Thymus (tissue), 11 donors: ENCODE data around the gene ING3. TPM values are rescaled to one million over a fixed set of nuclear protein-coding genes. Genes with fewer than 3 reads are reported as not detected.
A peak's percentile ranks its signal among the peaks of the same experiment; 100 is the strongest.

Source experiments
- DNase-seq, 9 donors: peaks; one replicate each; pipeline ENCODE4 v3.0.0-alpha.2; 2013; ENCODE audit warnings: low spot score in 9 of 9, low read depth in 6 of 9, missing footprints in 1 of 9
- H3K27ac ChIP-seq, 2 donors: one replicate each; pipeline ENCODE4 v1.5.1; 2013; ENCODE audit warnings: control low read depth in 1 of 2, low read depth in 1 of 2, low read length in 1 of 2, mild to moderate bottlenecking in 1 of 2, moderate library complexity in 1 of 2
- H3K27me3 ChIP-seq, 2 donors: one replicate each; pipeline ENCODE4 v1.5.1; 2013; ENCODE audit warnings: low read length in 1 of 2; ENCODE audit not compliant: control insufficient read depth in 2 of 2, insufficient read depth in 1 of 2
- H3K36me3 ChIP-seq, 2 donors: one replicate each; pipeline ENCODE4 v1.5.1; 2013; ENCODE audit warnings: low read length in 1 of 2, mild to moderate bottlenecking in 1 of 2, moderate library complexity in 1 of 2; ENCODE audit not compliant: control insufficient read depth in 2 of 2, insufficient read depth in 2 of 2
- H3K4me1 ChIP-seq, 2 donors: one replicate each; pipeline ENCODE4 v1.5.1; 2013; ENCODE audit warnings: low read length in 2 of 2; ENCODE audit not compliant: control insufficient read depth in 2 of 2, insufficient read depth in 2 of 2
- H3K4me3 ChIP-seq, 2 donors: one replicate each; pipeline ENCODE4 v1.5.1; 2013; ENCODE audit warnings: low read length in 2 of 2, control low read depth in 1 of 2, mild to moderate bottlenecking in 1 of 2
- H3K9me3 ChIP-seq, 2 donors: one replicate each; pipeline ENCODE4 v1.5.1; 2013; ENCODE audit warnings: low read length in 1 of 2, mild to moderate bottlenecking in 1 of 2; ENCODE audit not compliant: control insufficient read depth in 2 of 2, insufficient read depth in 1 of 2
- WGBS: extraction: QIAGEN DNeasy Blood & Tissue Kit; methylation state at CpG from one replicate; pipeline ENCODE4 v1.1.7; 2013; 5-methylcytosine and 5-hydroxymethylcytosine counted together
- polyA plus RNA-seq: library from polyadenylated mRNA; stranded (reverse); fragments of 200-250 nt; gene quantifications from one replicate; pipeline ENCODE4 v1.2.3, GENCODE V29; 2013
- total RNA-seq: library from RNA; stranded (reverse); fragments of 120-200 nt; gene quantifications from one replicate; pipeline ENCODE4 v1.2.4, GENCODE V29; 2013
- donor health status: healthy.

ING3 gene
- total and polyA plus RNA-seq, 2 donors: 16.4 to 27.2 TPM

GRCh38 chr7:121015560-121015959, 65.0 kb downstream of the ING3 start:
- Histone ChIP-seq H3K27me3 (no peaks in the 10 kb centered on the region), H3K9me3 (no peaks in the 10 kb centered on the region), H3K4me1 (no peaks in the 10 kb centered on the region), H3K4me3 (no peak overlapping the region), H3K27ac (no peak overlapping the region), H3K36me3 (no peaks in the 10 kb centered on the region)
- DNase-seq: no peak
- WGBS: 97% methylated on average over 4 of the region's 4 CpGs

GRCh38 chr7:121016966-121017365, 66.4 kb downstream of the ING3 start:
- H3K27ac ChIP-seq: no peak overlapping the region
- H3K4me3 ChIP-seq: no peak overlapping the region
- no peak for DNase-seq
- no peaks in the 10 kb centered on the region for H3K27me3 ChIP-seq
- H3K36me3 ChIP-seq: no peaks in the 10 kb centered on the region
- H3K9me3 ChIP-seq: no peaks in the 10 kb centered on the region
- no peaks in the 10 kb centered on the region for H3K4me1 ChIP-seq
- 98% methylated on average over 2 of the region's 2 CpGs for WGBS

- H3K27ac ChIP-seq: no peak overlapping the region
- no peaks in the 10 kb centered on the region for H3K27me3 ChIP-seq
- no peaks in the 10 kb centered on the region for H3K4me1 ChIP-seq
- no peaks in the 10 kb centered on the region for H3K36me3 ChIP-seq
- H3K9me3 ChIP-seq: no peaks in the 10 kb centered on the region
- WGBS: 100% methylated on average over 1 of the region's 1 CpG
- DNase-seq: no peak
- H3K4me3 ChIP-seq: no peak overlapping the region
Observed at GRCh38 chr7:121017586-121017985, 67.0 kb downstream of the ING3 start.

- Histone ChIP-seq H3K4me3 (no peak overlapping the region), H3K9me3 (no peaks in the 10 kb centered on the region), H3K36me3 (no peaks in the 10 kb centered on the region), H3K27me3 (no peaks in the 10 kb centered on the region), H3K4me1 (no peaks in the 10 kb centered on the region), H3K27ac (no peak overlapping the region)
- no peak for DNase-seq
- WGBS: 91% methylated on average over 2 of the region's 2 CpGs
Observed at GRCh38 chr7:121019018-121019417, 68.4 kb downstream of the ING3 start.

GRCh38 chr7:121020249-121020988, 69.8 kb downstream of the ING3 start:
- no peaks in the 10 kb centered on the region for H3K27me3 ChIP-seq
- no peak overlapping the region for H3K4me3 ChIP-seq
- no peaks in the 10 kb centered on the region for H3K9me3 ChIP-seq
- H3K27ac ChIP-seq: no peak overlapping the region
- no peak for DNase-seq
- no peaks in the 10 kb centered on the region for H3K4me1 ChIP-seq
- H3K36me3 ChIP-seq: no peaks in the 10 kb centered on the region
- WGBS: 95% methylated on average over 1 of the region's 1 CpG

GRCh38 chr7:121020989-121021969, 70.7 kb downstream of the ING3 start:
- no peaks in the 10 kb centered on the region for H3K27me3 ChIP-seq
- H3K36me3 ChIP-seq: no peaks in the 10 kb centered on the region
- H3K27ac ChIP-seq: no peak overlapping the region
- 89% methylated on average over 5 of the region's 5 CpGs for WGBS
- DNase-seq: no peak
- H3K4me3 ChIP-seq: no peak overlapping the region
- no peaks in the 10 kb centered on the region for H3K9me3 ChIP-seq
- no peaks in the 10 kb centered on the region for H3K4me1 ChIP-seq

GRCh38 chr7:121023194-121023593, 72.6 kb downstream of the ING3 start:
- Histone ChIP-seq H3K36me3 (no peaks in the 10 kb centered on the region), H3K9me3 (no peaks in the 10 kb centered on the region), H3K4me1 (no peaks in the 10 kb centered on the region), H3K27ac (no peak overlapping the region), H3K4me3 (no peak overlapping the region), H3K27me3 (no peaks in the 10 kb centered on the region)
- DNase-seq: no peak

- Histone ChIP-seq H3K36me3 (no peaks in the 10 kb centered on the region), H3K27ac (no peak overlapping the region), H3K4me1 (no peaks in the 10 kb centered on the region), H3K4me3 (no peak overlapping the region), H3K27me3 (no peaks in the 10 kb centered on the region), H3K9me3 (no peaks in the 10 kb centered on the region)
- 89% methylated on average over 8 of the region's 8 CpGs for WGBS
- peak in 1 of 9 donors; percentile 8 for DNase-seq
Observed at GRCh38 chr7:121023683-121024511, 73.3 kb downstream of the ING3 start.
